Adrenal gland (tissue), 19 donors: Measurements from ENCODE around the gene MLLT6. TPM values are rescaled to one million over a fixed set of nuclear protein-coding genes. Genes with fewer than 3 reads are reported as not detected.
A peak's percentile ranks its signal among the peaks of the same experiment; 100 is the strongest.

ENCODE experiments used
- DNase-seq, 7 donors: peaks; one replicate each; pipeline ENCODE4 v3.0.0-alpha.2; 2019 to 2020
- H3K27ac ChIP-seq, 5 donors: fragments of 200-600 bp; sonication (generic) in 4 of 5; 1 replicate in 3 of 5; 2 replicates in 2 of 5; pipeline versions ENCODE4 v1.5.1 to v1.8.0; 2016 to 2020; ENCODE audit warnings: mild to moderate bottlenecking in 1 of 5
- H3K27me3 ChIP-seq: fragments of 200-600 bp; 2 replicates; pipeline ENCODE4 v1.8.0; 2021
- H3K36me3 ChIP-seq, 2 donors: fragments of 200-600 bp; replicated peaks in 1 of 2; 1 replicate in 1 of 2; 2 replicates in 1 of 2; pipeline versions ENCODE4 v1.5.1 to v1.8.0; 2018 to 2022
- H3K4me1 ChIP-seq, 2 donors: fragments of 200-600 bp; replicated peaks in 1 of 2; 1 replicate in 1 of 2; 2 replicates in 1 of 2; pipeline versions ENCODE4 v1.5.1 to v1.8.0; 2018 to 2021
- H3K4me3 ChIP-seq, 4 donors: fragments of 200-600 bp; sonication (generic) in 3 of 4; one replicate each; pipeline ENCODE4 v1.5.1; 2016 to 2018
- H3K9me3 ChIP-seq, 3 donors: fragments of 200-600 bp; sonication (generic) in 1 of 3; replicated peaks in 1 of 3; 1 replicate in 2 of 3; 2 replicates in 1 of 3; pipeline versions ENCODE4 v1.5.1 to v1.8.0; 2016 to 2021
- CTCF ChIP-seq, 6 experiments: fragments of 450-650 bp in 4 of 6; fragments of 200-600 bp in 2 of 6; sonication (generic) in 1 of 6; IDR thresholded peaks; 1 replicate in 5 of 6; 2 replicates in 1 of 6; pipeline versions ENCODE4 v1.5.1 to v1.8.0; 2016 to 2021; ENCODE audit warnings: antibody characterized with exemption in 6 of 6, mild to moderate bottlenecking in 2 of 6, moderate library complexity in 1 of 6
- POLR2A ChIP-seq, 2 donors: fragments of 450-650 bp; IDR thresholded peaks; one replicate each; pipeline ENCODE4 v1.6.1; 2017; ENCODE audit warnings: antibody characterized with exemption in 2 of 2, mild to moderate bottlenecking in 2 of 2, moderate library complexity in 1 of 2
- WGBS, 4 donors: extraction: QIAGEN DNeasy Blood & Tissue Kit in 2 of 4; methylation state at CpG; one replicate each; pipeline versions ENCODE4 v1.1.5 to v1.1.7; 2013 to 2017; 5-methylcytosine and 5-hydroxymethylcytosine counted together
- intact Hi-C, 2 donors: fragments of 100-400 bp; cut with DNase I; formaldehyde crosslinking; loops; one replicate each; pipeline versions ENCODE4 v1.14.1 to v1.15.0; 2022 to 2023
- long read RNA-seq, 10 donors: library from polyadenylated mRNA in 3 of 10; unstranded in 2 of 10; stranded (forward) in 1 of 10; transcript quantifications; one replicate each; pipeline ENCODE4 v2.0.0 and lab custom pipeline, GENCODE V29; 2021 to 2026
- polyA plus RNA-seq, 3 donors: library from polyadenylated mRNA; stranded (reverse); fragments of 200-250 nt in 2 of 3; fragments of 350-450 nt in 1 of 3; fragmentation: Illumina TruSeq in 1 of 3; extraction: RNeasy Lipid Tissue Mini Kit (QIAGEN cat#74804) in 1 of 3; gene quantifications; one replicate each; pipeline ENCODE4 v1.2.3, GENCODE V29; 2013 to 2014
- total RNA-seq, 9 donors: library from RNA; depleted of rRNA in 4 of 9; stranded (reverse); fragments of >200 nt in 4 of 9; fragments of 120-200 nt in 1 of 9; fragmentation: NEBNext Ultra II Directional in 1 of 9; extraction: Animal tissue kit (Norgen Biotek cat#: 25700) in 1 of 9; gene quantifications; one replicate each; pipeline versions ENCODE4 v1.1.0 to v1.2.4, GENCODE V29; 2013 to 2023
- donor health status: healthy with polysubstance abuse.
- donor health status: Bipolar disorder and iron deficiency.
- donor health status: DM: yes; HTN: yes; CAD: no.
- donor health status: DM: no; HTN: no; CAD: no.
- donor health status: DM: no; HTN: no; CAD: no.
- donor health status: DM: yes; HTN: yes; CAD: no.

Gene MLLT6
- total RNA-seq (100 to 1,000 TPM in 4 of 9 donors, 10 to 100 TPM in 5; 24.5 to 191 (median 92.2) TPM), polyA plus RNA-seq (100 to 1,000 TPM in 1 of 3 donors, 10 to 100 TPM in 2; 27.3 to 339 (median 50.5) TPM)
- long read RNA-seq, donor 1, transcript MLLT6-205 (1 exons, 2,937 nt) = major isoform, 25 of 32 reads
- long read RNA-seq, donor 1, partial matches to known transcripts = 5 of 32 reads
- long read RNA-seq, donor 1, other reads (novel, unspliced or antisense) = 0 of 32 reads
- long read RNA-seq, donor 2, transcript MLLT6-205 (1 exons, 2,937 nt) = major isoform, 26 of 27 reads
- long read RNA-seq, donor 2, partial matches to known transcripts = 0 of 27 reads
- long read RNA-seq, donor 2, other reads (novel, unspliced or antisense) = 0 of 27 reads
- long read RNA-seq, donor 3, transcript MLLT6-205 (1 exons, 2,937 nt) = major isoform, 16 of 16 reads
- long read RNA-seq, donor 3, partial matches to known transcripts = 0 of 16 reads
- long read RNA-seq, donor 3, other reads (novel, unspliced or antisense) = 0 of 16 reads
- long read RNA-seq, donor 4, transcript MLLT6-205 (1 exons, 2,937 nt) = major isoform, 5 of 8 reads
- long read RNA-seq, donor 4, partial matches to known transcripts = 0 of 8 reads
- long read RNA-seq, donor 4, other reads (novel, unspliced or antisense) = 3 of 8 reads
- long read RNA-seq, donor 5, full-length matches to known transcripts = 9 of 35 reads
- long read RNA-seq, donor 5, partial matches to known transcripts = 10 of 35 reads
- long read RNA-seq, donor 5, other reads (novel, unspliced or antisense) = 16 of 35 reads
- long read RNA-seq, donor 6, partial matches to known transcripts = 2 of 12 reads
- long read RNA-seq, donor 6, other reads (novel, unspliced or antisense) = 7 of 12 reads
- long read RNA-seq, donor 7, transcript MLLT6-205 (1 exons, 2,937 nt) = major isoform, 17 of 18 reads
- long read RNA-seq, donor 7, partial matches to known transcripts = 0 of 18 reads
- long read RNA-seq, donor 7, other reads (novel, unspliced or antisense) = 0 of 18 reads
- long read RNA-seq, donor 8, transcript MLLT6-205 (1 exons, 2,937 nt) = major isoform, 26 of 32 reads
- long read RNA-seq, donor 8, partial matches to known transcripts = 5 of 32 reads
- long read RNA-seq, donor 8, other reads (novel, unspliced or antisense) = 0 of 32 reads
- long read RNA-seq, donor 9, transcript MLLT6-205 (1 exons, 2,937 nt) = major isoform, 34 of 45 reads
- long read RNA-seq, donor 9, partial matches to known transcripts = 9 of 45 reads
- long read RNA-seq, donor 9, other reads (novel, unspliced or antisense) = 0 of 45 reads
- long read RNA-seq, donor 10, full-length matches to known transcripts = 18 of 23 reads
- long read RNA-seq, donor 10, partial matches to known transcripts = 5 of 23 reads
- long read RNA-seq, donor 10, other reads (novel, unspliced or antisense) = 0 of 23 reads

- peak; percentile 77 to 87 (median 79) for DNase-seq
- 1 to 3% (median 1%) methylated on average over 27 to 98 of the region's 100 CpGs for whole genome bisulfite sequencing, 4 donors
Measured at GRCh38 chr17:38704606-38705522, at the start of gene MLLT6. TSS of gene MLLT6 (plus strand) at chr17:38705273. CDS start at chr17:38705633, 360 bp downstream.

GRCh38 chr17:38656959-38657823, 47.9 kb upstream of the MLLT6 start:
- Histone ChIP-seq H3K27me3 (peaks cover 25% of the 10 kb centered on the region), H3K27ac (no peak overlapping the region), H3K4me1 (no peaks in the 10 kb centered on the region), H3K9me3 (no peaks in the 10 kb centered on the region), H3K4me3 (no peak overlapping the region), H3K36me3 (no peaks in the 10 kb centered on the region)
- no peak for TF ChIP-seq CTCF (IDR thresholded peaks at IDR 0.05)
- TF ChIP-seq POLR2A (IDR thresholded peaks at IDR 0.05) = no peak
- no peak for DNase-seq
- intact Hi-C loops = no loop called here
- WGBS, 4 donors = 69 to 80% (median 77%) methylated on average over 21 to 27 of the region's 27 CpGs

More at GRCh38 chr17:38704606-38705522, at the start of gene MLLT6:
- Histone ChIP-seq H3K36me3 (peaks cover 0 to 23% of the 10 kb centered on the region in 2 donors), H3K27me3 (no peaks in the 10 kb centered on the region), H3K4me1 (peaks cover 24 to 45% of the 10 kb centered on the region in 2 donors), H3K27ac (peak within 1 kb of the TSS; percentile 90 to 99 (median 99)), H3K4me3 (peak within 1 kb of the TSS; percentile 65 to 95 (median 84)), H3K9me3 (no peaks in the 10 kb centered on the region)
- intact Hi-C loops = no loop called here
- TF ChIP-seq POLR2A (IDR thresholded peaks at IDR 0.05) (peak in 1 of 2 donors; percentile 79), CTCF (IDR thresholded peaks at IDR 0.05) (no peak)
